Stimulated activated CD4-positive, alpha-beta T cell treated with anti-CD3 and anti-CD28 coated beads, Interleukin-12 subunit alpha, Interleukin-12 subunit beta, amount 100 ng/mL, for 48 hours (primary cell): ENCODE results near the gene DNAL4.

Experiments
- DNase-seq, 3 donors: peaks; one replicate each; pipeline ENCODE4 v3.0.0-alpha.2; 2020; ENCODE audit warnings: low read depth in 2 of 3, low spot score in 1 of 3

The DNAL4 gene

GRCh38 chr22:38793721-38794466, at the start of gene DNAL4:
DNAL4 (minus strand) TSS chr22:38794143; CDS start chr22:38782731, 11,412 bp downstream.
- DNase-seq = peak; percentile 85 to 94 (median 88)

GRCh38 chr22:38843201-38843656, 49.3 kb upstream of the DNAL4 start:
- DNase-seq = peak in 2 of 3 donors; percentile 29 to 42

- no peak for DNase-seq
These were observed 48.7 kb upstream of the DNAL4 start for GRCh38 chr22:38842512-38843200.

DNA sequence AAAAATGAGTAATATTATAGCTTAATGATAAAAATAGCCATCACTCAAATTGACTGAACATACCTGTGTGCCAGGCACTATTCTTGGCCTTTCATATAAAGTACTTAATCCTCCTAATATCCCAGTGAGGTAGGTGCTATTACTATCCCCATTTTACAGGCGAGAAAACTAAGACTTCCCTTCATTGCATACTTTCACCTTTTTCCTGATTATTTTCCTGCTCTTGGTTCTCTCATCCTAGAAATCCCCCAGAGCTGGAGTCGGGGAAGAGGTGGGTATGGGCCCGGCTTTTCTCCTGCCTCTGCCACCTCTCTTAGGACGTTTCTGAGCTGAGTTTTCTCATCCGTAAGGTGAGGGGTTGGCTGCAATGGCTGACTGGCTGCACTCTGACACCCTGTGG, 47.7 kb upstream of the DNAL4 start:
- no peak for DNase-seq

DNA sequence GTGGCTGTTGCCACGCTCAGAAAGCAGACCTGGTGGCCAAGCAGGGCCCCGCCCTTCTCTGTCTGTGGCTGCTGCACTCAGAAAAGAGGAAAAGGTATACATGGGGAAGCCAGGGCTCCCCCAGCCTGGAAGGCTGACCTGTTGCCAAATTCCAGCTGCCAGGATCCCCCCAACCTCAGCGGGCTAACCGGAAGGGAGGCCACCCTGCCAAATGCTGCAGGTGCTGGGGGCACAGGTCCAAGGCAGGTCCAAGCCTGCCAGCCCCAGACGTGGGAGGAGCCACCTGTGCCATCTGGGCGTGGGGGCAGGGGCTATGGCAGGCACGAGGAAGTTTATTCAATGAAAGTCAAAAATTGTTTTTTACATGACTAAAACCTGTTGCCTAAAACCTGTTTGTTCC, 47.3 kb upstream of the DNAL4 start:
- no peak for DNase-seq

DNA sequence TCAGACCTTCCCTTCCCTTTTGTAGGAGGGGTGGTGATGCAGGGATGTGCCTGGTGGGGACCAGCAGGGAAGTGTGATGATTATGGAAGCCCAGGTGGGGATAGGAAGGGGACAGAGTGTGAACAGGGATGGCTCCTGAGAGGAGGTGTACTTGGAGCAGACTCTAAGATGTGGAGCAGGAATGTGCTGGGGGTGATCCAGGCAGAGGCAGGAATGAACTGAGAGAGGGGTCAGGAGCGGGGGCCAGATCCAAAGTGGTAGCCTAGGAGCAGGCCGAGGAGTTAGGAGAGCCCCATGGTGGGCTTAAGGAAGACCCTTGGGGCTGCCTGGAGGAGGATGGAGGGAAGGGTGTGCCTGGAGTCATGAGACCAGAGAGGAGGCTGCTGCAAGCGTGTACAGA, 46.2 kb upstream of the DNAL4 start:
- no peak for DNase-seq

DNA sequence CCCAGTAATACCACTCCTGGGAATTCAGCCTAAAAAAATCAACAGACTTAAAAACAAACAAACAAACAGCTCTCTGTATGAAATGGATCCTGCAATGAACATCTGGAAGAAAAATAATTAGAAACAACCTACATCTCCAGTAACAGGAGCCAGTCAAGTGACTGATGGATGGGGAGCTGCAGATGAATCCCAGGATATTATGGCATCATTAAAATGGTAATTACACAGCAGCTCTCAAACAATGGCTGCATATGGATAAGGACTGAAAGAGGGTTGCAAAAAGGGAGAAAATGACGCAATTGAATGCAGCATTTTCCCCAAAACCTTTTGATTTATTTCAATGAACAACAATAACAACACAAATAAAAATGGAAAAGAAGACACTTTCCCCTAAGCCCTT, 45.7 kb upstream of the DNAL4 start:
- DNase-seq = no peak

DNA sequence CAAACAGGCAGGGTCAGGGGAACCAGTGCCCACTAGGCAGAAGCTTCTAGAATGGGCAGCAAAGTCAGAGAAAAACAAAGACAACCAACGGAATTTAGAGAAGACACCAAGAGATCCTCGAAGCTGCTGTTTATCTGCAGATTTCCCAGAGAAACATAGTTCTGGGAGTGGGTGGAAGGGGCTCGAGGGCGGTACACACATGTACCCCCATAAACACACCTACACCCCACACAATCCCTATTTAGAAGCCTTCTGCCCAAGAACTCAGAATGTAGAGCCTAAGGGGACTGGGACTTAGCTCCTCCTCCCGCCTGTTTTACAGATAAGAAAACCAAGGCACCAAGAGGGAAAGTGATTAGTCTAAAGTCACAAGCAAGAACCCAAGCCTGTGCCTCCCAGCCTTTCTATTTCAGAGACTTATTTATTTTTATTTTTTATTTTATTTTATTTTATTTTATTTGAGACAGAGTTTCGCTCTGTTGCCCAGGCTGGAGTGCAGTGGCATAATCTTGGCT, 43.5 kb upstream of the DNAL4 start:
- DNase-seq = no peak

DNA sequence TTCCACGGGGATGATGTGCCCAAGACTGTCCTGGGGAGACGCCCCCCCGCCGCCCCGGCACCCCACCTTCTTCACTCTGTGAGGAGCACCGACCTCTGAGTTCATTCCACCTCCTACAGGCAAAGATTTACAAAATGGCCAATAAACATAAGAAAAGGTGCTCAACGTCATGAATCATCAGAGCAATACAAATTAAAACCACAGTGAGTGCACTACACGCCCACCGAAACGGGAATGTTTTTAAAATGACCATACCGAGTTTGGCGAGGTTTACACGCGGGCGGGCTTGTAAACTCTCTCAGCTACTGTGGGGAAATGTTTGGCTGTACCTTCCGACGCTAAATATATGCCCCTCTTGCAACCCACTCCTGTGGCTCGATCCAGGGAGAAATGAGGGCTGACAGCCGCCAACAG, 42.0 kb upstream of the DNAL4 start:
- no peak for DNase-seq

DNA sequence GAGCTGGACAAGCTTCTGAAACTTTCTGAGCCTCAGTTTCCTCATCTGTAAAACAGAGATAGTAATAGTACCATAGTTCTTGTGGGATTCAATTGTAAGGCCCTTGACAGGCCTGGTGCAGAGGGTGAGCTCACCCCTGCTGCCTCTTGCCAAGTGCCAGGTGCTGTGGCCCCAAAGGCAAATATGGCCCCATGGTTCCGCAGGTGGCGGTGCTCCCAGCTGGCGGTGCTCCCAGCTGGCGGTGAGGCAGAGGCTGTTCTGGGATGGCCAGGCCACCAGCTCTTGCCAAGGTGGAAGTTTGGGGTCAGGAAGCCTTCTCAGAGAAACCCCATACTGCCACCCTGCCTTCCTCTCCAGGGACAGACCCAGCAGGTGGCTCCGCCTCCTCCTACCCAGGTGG, 41.0 kb upstream of the DNAL4 start:
- no peak for DNase-seq

DNA sequence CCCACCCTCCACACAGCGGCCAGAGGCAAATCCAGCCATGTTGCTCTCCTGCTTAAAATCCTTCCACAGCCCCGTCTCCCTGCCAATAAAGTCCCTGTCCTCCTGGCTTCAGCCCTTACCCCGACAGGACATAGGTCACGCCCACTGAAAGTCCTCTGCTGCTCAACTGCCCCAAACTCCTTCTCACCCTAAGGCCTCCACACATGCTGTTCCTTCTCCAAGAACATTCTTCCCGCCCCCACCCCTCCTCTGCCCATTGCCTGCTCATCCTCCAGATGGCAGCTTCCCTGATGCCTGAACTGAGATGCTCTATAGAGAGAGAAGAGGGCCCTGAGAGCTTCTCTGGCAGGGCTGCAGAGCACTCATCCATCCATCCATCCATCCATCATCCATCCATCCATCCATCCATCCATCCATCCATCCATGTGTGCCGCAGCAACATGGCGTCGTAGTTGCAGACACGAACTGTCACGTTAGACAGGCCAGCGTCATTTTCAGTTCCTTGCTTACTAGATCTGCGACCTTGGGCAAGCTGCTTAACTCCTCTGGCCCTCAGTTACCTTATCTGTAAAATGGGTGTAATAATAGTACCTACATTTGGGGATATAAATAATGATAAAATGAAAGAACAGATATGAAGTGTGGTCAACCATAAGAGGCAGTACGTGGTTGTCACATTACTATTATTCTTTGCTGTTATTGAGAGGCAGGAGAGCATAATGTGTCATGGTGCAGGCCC, 40.4 kb upstream of the DNAL4 start:
- no peak for DNase-seq

GRCh38 chr22:38833061-38833460, 39.1 kb upstream of the DNAL4 start:
- no peak for DNase-seq

DNA sequence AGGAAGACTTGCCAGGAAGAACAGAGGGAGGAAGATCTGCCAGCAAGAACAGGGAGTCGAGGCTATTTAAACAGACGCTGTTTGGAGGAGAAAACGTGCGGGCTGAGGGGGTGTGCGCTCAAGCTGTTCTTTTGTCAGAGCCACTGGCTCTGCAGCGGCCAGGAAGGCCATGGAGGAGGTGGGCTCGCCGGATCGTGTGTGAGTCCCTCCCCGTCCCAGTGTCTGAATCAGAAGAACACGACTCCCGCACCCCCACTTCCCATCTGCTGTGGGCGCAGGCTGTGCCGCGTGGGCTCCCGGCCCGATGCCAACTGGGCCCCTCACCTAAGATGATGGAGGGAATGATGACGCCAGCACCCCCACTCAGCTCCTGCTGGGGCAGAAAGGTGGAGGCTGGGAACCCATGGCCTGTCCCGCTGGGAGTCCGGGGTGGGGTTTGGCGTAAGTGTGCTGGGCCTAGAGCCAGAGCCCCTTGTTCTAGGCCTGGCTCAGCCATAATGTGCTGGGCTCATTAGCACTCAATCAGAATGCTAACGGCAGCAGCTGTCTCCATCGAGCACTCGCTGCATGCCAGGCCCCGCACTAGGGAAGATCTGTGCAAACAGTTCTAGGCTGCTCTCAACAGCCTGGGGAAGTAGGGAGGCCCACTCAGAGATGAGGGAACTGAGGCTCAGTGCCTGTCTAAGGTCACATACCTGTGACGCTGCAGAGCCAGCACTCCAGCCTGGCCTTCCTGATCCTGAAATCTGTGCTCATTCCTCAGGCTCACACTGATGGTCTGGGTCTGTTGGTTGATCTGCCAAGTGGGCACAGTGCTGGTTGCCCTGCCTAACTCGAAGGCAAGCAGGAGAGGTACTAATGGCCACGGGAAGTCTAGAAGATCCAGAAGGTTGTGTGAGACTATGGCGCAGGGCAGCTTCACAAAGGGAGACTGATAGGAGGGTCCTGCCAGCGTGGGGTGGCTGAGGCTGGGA, 38.3 kb upstream of the DNAL4 start:
- DNase-seq = no peak

GRCh38 chr22:38831166-38831945, 37.4 kb upstream of the DNAL4 start:
- DNase-seq = no peak

GRCh38 chr22:38830845-38831108, 36.8 kb upstream of the DNAL4 start:
- DNase-seq = no peak

- DNase-seq = no peak
These were observed 36.3 kb upstream of the DNAL4 start for GRCh38 chr22:38830026-38830844.

DNA sequence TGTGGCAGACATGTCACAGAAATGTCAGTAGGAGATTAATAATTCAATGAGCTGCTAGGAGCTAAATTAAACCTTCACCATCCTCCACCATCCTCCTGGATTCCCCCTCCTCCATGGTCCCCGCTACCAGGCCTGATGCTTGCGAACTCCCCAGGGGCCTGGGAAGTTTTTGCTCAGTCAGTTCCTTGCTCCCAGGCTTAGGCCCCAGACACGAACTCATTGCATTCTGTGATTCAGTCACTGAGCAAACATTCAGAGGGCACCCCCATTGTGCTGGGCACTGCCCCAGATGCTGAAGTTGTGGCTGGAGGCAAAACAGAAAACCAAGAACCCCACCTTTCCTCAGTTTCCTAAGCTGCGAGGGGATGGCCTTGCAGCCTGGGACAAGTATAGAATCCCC, 35.5 kb upstream of the DNAL4 start:
- DNase-seq = no peak

- no peak for DNase-seq
These were observed 34.8 kb upstream of the DNAL4 start for GRCh38 chr22:38828616-38829205.

- DNase-seq = no peak
These were observed 34.2 kb upstream of the DNAL4 start for GRCh38 chr22:38828191-38828590.
